Stimulated activated CD8-positive, alpha-beta memory T cell treated with anti-CD3 and anti-CD28 coated beads, Interleukin-15, amount 100 ng/mL, for 48 hours (primary cell): ENCODE results near the gene HINT2.

Source experiments
- DNase-seq, 2 donors: peaks; one replicate each; pipeline ENCODE4 v3.0.0-alpha.2; 2020; ENCODE audit warnings: low read depth in 2 of 2

Gene HINT2

DNA sequence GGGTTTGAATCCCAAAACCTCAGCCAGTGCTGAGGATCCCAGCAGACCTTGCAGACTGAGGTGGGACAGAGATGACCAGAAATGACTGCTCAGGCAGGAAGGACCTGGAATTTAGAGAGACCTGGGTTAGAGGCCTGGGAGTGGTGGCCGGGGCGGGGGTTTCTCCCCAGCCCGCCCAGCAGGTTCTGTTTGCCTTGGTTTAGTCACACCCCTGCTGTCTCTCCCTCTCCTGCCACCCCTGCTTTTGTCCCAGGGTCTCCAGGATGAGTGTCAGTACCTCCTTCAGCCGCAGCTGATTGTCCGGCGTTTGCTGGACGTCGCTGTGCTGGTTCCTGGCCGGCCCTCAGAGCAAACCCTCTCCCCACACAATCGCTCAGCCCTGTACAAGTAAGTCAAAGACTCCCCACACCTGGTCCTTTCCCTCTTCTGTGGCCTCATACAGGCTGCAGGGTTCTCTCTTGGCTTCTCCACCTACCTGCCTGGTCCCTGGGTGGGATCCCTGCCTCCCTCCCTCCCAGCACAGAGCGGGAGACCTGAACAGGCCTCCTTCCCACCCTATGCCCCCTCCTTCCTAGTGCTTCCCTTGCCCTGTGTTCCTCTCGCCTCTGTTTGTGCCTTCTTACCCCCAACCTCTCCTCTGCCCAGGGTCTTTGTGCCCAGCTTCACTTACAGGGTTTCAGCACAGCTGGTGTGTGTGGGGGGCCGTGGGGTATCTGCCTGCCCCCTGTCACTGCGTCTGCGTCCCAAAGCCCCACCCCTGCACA lies 26.2 kb upstream of the HINT2 start:
- no peak for DNase-seq

DNA sequence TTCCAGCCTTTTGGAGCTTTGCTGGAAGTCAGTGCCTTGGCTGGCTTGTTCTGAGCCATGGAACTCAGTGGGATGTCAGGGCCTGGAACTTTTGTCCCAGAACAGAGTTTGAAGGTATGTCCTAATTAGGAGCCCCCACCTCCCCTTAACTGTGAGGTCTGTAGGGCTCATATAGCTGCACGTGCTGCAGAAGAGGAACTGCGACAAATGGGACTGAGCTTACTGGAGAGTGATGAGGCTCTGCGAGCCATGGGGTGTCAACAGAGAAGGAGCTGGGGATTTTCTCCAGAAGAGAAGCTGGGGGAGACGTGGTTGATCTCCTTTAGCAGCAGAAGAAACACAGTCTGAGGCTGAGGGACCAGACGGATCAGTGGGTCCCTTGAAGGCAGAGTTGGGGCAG lies 25.1 kb upstream of the HINT2 start:
- no peak for DNase-seq

GRCh38 chr9:35836595-35836994 lies 21.8 kb upstream of the HINT2 start:
- DNase-seq: no peak

- no peak for DNase-seq
Measured at GRCh38 chr9:35835766-35836165, 20.9 kb upstream of the HINT2 start.

- no peak for DNase-seq
Measured at GRCh38 chr9:35835216-35835632, 20.4 kb upstream of the HINT2 start.

- no peak for DNase-seq
Measured at GRCh38 chr9:35834260-35835215, 19.7 kb upstream of the HINT2 start.

- no peak for DNase-seq
Measured at GRCh38 chr9:35832814-35833213, 18.0 kb upstream of the HINT2 start.

- no peak for DNase-seq
Measured at GRCh38 chr9:35831040-35831439, 16.2 kb upstream of the HINT2 start.

DNA sequence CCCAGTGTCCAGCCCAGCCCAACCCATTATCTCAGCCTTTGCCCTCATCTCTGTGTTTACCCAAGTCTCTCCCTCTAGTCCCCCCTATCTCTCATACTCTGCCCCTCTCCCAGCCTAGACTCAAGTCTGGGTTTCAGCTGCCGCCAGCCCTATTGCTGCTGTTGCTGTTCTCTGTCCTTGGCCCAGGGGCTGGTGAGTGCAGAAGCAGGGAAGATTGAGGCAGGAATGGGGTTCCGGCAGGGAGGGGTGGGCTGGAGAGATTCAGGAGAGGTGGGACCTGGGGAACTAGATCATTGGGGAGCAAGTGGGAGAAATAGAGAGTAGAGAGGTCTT lies 14.9 kb upstream of the HINT2 start:
- DNase-seq: no peak

GRCh38 chr9:35829084-35829763 lies 14.4 kb upstream of the HINT2 start, which contains the start of gene TMEM8B:
TSS of gene TMEM8B (plus strand) at chr9:35829228. CDS start at chr9:35829448, 220 bp downstream.
- DNase-seq: peak; percentile 91 to 92

DNA sequence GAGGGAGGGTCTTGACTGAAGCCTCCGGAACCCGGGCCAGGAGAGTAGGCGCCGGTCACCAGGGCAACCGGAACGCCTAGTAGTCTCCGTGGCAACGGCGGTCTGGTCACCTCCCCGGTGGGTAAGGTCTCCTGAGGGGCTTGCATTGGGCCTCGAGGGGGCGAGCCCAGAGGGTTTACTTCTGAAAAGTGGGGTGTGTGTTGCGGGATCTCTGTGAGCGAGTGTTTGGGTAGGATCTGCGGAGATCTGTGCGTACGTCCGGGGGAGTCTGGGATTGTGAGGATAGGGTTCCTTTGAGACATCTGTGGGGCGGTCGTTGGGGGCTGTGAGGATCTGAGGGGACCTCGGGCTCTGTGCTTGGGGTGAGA lies 13.9 kb upstream of the HINT2 start, which contains the start of gene FAM221B:
Gene FAM221B (minus strand): TSS at position 17 of the 368 bp plus-strand sequence. CDS start 2,571 bp downstream, outside the sequence.
- no peak for DNase-seq

GRCh38 chr9:35827486-35827885 lies 12.6 kb upstream of the HINT2 start:
- no peak for DNase-seq

GRCh38 chr9:35826071-35826701 lies 11.3 kb upstream of the HINT2 start:
- no peak for DNase-seq

- no peak for DNase-seq
Measured at GRCh38 chr9:35822926-35823325, 8.1 kb upstream of the HINT2 start.

GRCh38 chr9:35820076-35820475 lies 5.2 kb upstream of the HINT2 start:
- no peak for DNase-seq

- DNase-seq: no peak
Measured at GRCh38 chr9:35818341-35818740, 3.5 kb upstream of the HINT2 start.

DNA sequence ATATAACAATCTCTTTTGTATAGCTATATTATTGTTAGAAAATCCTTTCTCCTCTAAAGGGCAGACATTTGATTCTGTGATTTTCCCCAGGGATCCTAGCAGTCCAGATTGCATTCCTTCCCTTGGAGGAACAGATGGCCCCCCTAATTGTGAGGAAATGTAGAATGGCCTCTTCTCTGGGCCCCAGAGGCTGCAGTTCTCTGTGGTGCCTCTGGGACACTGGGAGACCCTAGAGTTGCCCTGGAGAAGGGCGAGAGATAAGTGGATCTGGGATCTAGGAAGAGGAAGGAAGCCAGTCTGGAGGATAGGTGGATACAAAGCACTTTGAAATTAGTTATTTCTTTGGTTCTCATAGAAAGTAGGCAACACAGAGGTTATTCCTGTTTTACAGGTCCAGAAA lies 1.9 kb upstream of the HINT2 start:
- no peak for DNase-seq

DNA sequence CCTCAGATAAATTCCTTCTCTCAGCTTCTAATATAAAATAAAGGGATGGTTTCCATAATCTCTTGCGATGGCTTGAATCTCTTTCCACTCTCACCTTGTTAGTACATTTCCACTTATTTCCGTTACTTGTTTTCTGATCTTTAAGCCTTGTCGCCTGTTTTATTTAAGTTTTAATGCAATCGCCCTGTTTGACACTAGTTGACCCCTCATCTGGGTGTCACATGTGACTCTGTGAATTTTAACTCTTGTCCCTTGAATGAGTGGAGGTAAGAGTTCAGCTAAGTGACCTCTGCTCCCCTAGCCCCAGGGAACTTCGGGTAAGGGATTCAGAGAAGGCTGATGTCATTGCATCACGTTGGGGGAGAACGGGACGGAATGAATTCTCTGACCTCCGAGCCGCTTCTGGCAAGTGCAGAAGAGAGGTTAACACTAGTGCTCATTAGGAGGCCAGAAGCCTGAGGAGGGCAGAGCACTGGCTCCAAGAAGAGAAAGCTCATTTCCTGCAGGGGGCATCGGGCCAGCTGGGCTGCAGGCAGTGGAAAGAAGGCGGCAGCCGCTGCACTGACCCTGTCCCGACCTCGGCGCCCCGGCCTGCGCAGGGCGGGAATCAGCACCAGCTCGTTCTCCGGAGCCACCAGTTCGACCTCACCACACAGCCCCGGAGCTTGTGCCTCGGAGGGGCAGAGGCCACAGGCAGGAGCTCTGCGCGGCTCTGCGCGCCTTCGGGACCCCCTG lies 569 bp downstream of the HINT2 start:
- DNase-seq: peak in 1 of 2 donors; percentile 18

- DNase-seq: no peak
Measured at GRCh38 chr9:35813434-35814105, 1.3 kb downstream of the HINT2 start.

- peak; percentile 90 to 96 for DNase-seq
Measured at GRCh38 chr9:35812025-35812602, 2.7 kb downstream of the HINT2 start, which contains the start of gene SPAG8. TSS of gene SPAG8 (minus strand) at chr9:35812262. CDS start at chr9:35812147, 115 bp downstream.
